SU-DHL-6 (cell line): ENCODE data around the gene NCLN.

Experiments used
- H2AFZ ChIP-seq: fragments of 200-600 bp; sonication (generic); 2 replicates; pipeline ENCODE4 v1.6.1; 2014; ENCODE audit warnings: low read depth, mild to moderate bottlenecking, moderate library complexity, mixed read lengths, antibody characterized with exemption, low read length; ENCODE audit not compliant: severe bottlenecking
- H3F3A ChIP-seq: fragments of 200-600 bp; shearing (Covaris generic); 2 replicates; pipeline ENCODE4 v1.6.0; 2016; ENCODE audit warnings: antibody characterized with exemption, mild to moderate bottlenecking; ENCODE audit not compliant: insufficient read depth
- H3K27ac ChIP-seq: fragments of 200-600 bp; sonication (generic); 2 replicates; pipeline ENCODE4 v1.5.1; 2016; ENCODE audit warnings: low read depth, mild to moderate bottlenecking, low read length, moderate library complexity, mixed read lengths
- H3K27me3 ChIP-seq: fragments of 200-600 bp; sonication (generic), shearing (Covaris generic); 2 replicates; pipeline ENCODE4 v1.6.0; 2014; ENCODE audit warnings: mild to moderate bottlenecking, low read length
- H3K36me3 ChIP-seq: fragments of 200-600 bp; sonication (generic); 2 replicates; pipeline ENCODE4 v1.6.1; 2014; ENCODE audit warnings: mild to moderate bottlenecking, low read length, mixed read lengths
- H3K4me2 ChIP-seq: fragments of 300-600, 200-600 bp; shearing (Covaris generic), sonication (generic); 2 replicates; pipeline ENCODE4 v1.6.0; 2014; ENCODE audit warnings: low read length, low read depth, mild to moderate bottlenecking; ENCODE audit not compliant: poor library complexity, severe bottlenecking
- H3K4me3 ChIP-seq: fragments of 200-600 bp; sonication (generic); 2 replicates; pipeline ENCODE4 v1.5.1; 2014; ENCODE audit warnings: antibody characterized with exemption, low read length, mild to moderate bottlenecking, mixed read lengths; ENCODE audit not compliant: insufficient read depth, poor library complexity, severe bottlenecking
- H3K79me2 ChIP-seq: fragments of 200-600 bp; sonication (generic); 2 replicates; pipeline ENCODE4 v1.6.1; 2014; ENCODE audit warnings: mild to moderate bottlenecking, low read length, moderate library complexity; ENCODE audit not compliant: insufficient read depth
- H3K9ac ChIP-seq: fragments of 200-600 bp; sonication (generic); 2 replicates; pipeline ENCODE4 v1.7.0; 2014; ENCODE audit warnings: mild to moderate bottlenecking, low read length
- H3K9me2 ChIP-seq: fragments of 200-600 bp; sonication (generic); replicated peaks from 2 replicates; pipeline ENCODE4 v1.6.1; 2014; ENCODE audit warnings: low read length; ENCODE audit not compliant: insufficient read depth
- H3K9me3 ChIP-seq: fragments of 200-600 bp; sonication (generic); 2 replicates; pipeline ENCODE4 v1.6.1; 2014; ENCODE audit warnings: low read length, mixed read lengths; ENCODE audit not compliant: insufficient read depth
- H4K20me1 ChIP-seq: fragments of 200-600 bp; sonication (generic); 2 replicates; pipeline ENCODE4 v1.6.1; 2014; ENCODE audit warnings: low read depth, mild to moderate bottlenecking, antibody characterized with exemption, low read length, moderate library complexity, mixed read lengths
- CTCF ChIP-seq: fragments of 200-600 bp; sonication (generic); IDR thresholded peaks from one replicate; pipeline ENCODE4 v1.5.1; 2017; ENCODE audit warnings: antibody characterized with exemption, mild to moderate bottlenecking, low read length, moderate library complexity; ENCODE audit not compliant: insufficient read depth, poor library complexity, severe bottlenecking
- EZH2phosphoT487 ChIP-seq: fragments of 200-600 bp; sonication (generic), shearing (Covaris generic); conservative IDR thresholded peaks from 2 replicates; pipeline ENCODE4 v1.6.1; 2018; ENCODE audit warnings: mild to moderate bottlenecking, antibody characterized with exemption, low read length, moderate library complexity, mixed read lengths

Gene NCLN

GRCh38 chr19:3196064-3196932 lies 10.6 kb downstream of the NCLN start:
- Histone ChIP-seq H2AFZ (no peak overlapping the region), H3K9me3 (no peaks in the 10 kb centered on the region), H3K27ac (no peak overlapping the region), H3F3A (0 out of 2 replicates have a peak, but pooled peaks cover 3% of the 10 kb centered on the region), H3K36me3 (no peaks in the 10 kb centered on the region), H3K4me3 (no peak overlapping the region), H3K79me2 (peaks cover 4% of the 10 kb centered on the region), H4K20me1 (no peaks in the 10 kb centered on the region), H3K4me2 (no peak overlapping the region), H3K9ac (no peak overlapping the region), H3K27me3 (no peaks in the 10 kb centered on the region), H3K9me2 (no peaks in the 10 kb centered on the region)
- TF ChIP-seq EZH2phosphoT487 (no peak), CTCF (no peak)

- Histone ChIP-seq H3K9ac (no peak overlapping the region), H3K27ac (no peak overlapping the region), H3K4me3 (no peak overlapping the region), H3F3A (0 out of 2 replicates have a peak, but pooled peaks cover 3% of the 10 kb centered on the region), H3K4me2 (no peak overlapping the region), H3K9me3 (no peaks in the 10 kb centered on the region), H3K9me2 (no peaks in the 10 kb centered on the region), H3K27me3 (no peaks in the 10 kb centered on the region), H4K20me1 (no peaks in the 10 kb centered on the region), H3K79me2 (no peaks in the 10 kb centered on the region; the same call in 1 of the 2 replicates), H3K36me3 (no peaks in the 10 kb centered on the region), H2AFZ (no peak overlapping the region)
- TF ChIP-seq CTCF: no peak
These were observed 11.1 kb downstream of the NCLN start for GRCh38 chr19:3196933-3197205.

- H3K27ac ChIP-seq: no peak overlapping the region
- TF ChIP-seq EZH2phosphoT487 (no peak), CTCF (no peak)
- H3K27me3 ChIP-seq: no peaks in the 10 kb centered on the region
- no peaks in the 10 kb centered on the region for H3K9me2 ChIP-seq
- no peak overlapping the region for H3K4me3 ChIP-seq
- no peaks in the 10 kb centered on the region for H3K79me2 ChIP-seq
- H3K9ac ChIP-seq: no peak overlapping the region
- no peaks in the 10 kb centered on the region for H3K36me3 ChIP-seq
- H4K20me1 ChIP-seq: no peaks in the 10 kb centered on the region
- no peak overlapping the region for H3K4me2 ChIP-seq
- H3F3A ChIP-seq: 0 out of 2 replicates have a peak, but pooled peaks cover 3% of the 10 kb centered on the region
- H2AFZ ChIP-seq: no peak overlapping the region
- no peaks in the 10 kb centered on the region for H3K9me3 ChIP-seq
These were observed 13.4 kb downstream of the NCLN start for GRCh38 chr19:3198901-3199700.
